ENCODE measurements around the gene BRF1.
A peak's percentile ranks its signal among the peaks of the same experiment; 100 is the strongest.

BRF1 gene

DNA sequence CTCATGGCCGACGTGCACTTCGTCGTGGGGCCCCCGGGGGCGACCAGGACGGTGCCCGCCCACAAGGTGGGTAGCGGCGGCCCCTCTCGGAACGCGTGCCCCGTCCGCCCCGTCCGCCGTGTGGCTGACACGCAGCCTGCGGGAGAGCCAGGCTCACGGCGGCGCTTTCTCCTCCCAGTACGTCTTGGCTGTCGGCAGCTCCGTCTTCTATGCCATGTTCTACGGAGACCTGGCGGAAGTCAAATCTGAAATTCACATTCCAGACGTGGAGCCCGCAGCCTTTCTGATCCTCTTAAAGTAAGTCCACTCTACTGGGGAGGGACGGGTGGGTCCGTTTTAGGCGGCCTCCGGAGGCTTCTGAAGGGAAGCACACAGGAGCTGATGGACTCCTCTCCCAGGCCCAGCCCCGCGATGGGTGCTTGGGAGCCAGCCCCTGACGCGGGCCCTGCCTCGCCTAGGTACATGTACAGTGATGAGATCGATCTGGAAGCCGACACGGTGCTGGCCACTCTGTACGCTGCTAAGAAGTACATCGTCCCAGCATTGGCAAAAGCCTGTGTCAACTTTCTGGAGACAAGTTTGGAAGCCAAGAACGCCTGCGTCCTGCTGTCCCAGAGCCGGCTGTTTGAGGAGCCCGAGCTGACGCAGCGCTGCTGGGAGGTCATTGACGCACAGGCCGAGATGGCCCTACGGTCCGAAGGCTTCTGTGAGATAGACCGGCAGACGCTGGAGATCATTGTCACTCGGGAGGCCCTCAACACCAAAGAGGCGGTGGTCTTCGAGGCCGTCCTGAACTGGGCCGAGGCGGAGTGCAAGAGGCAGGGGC lies 51.4 kb downstream of the BRF1 start:
- TF ChIP-seq TCF12 (IDR thresholded peaks at IDR 0.05; ENCODE audit: low read depth) = no peak
- TF ChIP-seq CEBPB (IDR thresholded peaks at IDR 0.05) = no peak
- TF ChIP-seq TAF1 (IDR thresholded peaks at IDR 0.05; ENCODE audit: low read depth) = no peak
- no peak for TF ChIP-seq CREB1 (IDR thresholded peaks at IDR 0.05; ENCODE audit: low read depth)
- TF ChIP-seq, protein P1, sequence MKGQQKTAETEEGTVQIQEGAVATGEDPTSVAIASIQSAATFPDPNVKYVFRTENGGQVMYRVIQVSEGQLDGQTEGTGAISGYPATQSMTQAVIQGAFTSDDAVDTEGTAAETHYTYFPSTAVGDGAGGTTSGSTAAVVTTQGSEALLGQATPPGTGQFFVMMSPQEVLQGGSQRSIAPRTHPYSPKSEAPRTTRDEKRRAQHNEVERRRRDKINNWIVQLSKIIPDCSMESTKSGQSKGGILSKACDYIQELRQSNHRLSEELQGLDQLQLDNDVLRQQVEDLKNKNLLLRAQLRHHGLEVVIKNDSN (IDR thresholded peaks at IDR 0.05) = no peak
- TF ChIP-seq RAD21 (IDR thresholded peaks at IDR 0.05; ENCODE audit: low read depth) = no peak
- TF ChIP-seq TEAD4 (IDR thresholded peaks at IDR 0.05) = no peak
- TF ChIP-seq YY1 (IDR thresholded peaks at IDR 0.05; ENCODE audit: low read depth) = no peak
- TF ChIP-seq, protein P2, sequence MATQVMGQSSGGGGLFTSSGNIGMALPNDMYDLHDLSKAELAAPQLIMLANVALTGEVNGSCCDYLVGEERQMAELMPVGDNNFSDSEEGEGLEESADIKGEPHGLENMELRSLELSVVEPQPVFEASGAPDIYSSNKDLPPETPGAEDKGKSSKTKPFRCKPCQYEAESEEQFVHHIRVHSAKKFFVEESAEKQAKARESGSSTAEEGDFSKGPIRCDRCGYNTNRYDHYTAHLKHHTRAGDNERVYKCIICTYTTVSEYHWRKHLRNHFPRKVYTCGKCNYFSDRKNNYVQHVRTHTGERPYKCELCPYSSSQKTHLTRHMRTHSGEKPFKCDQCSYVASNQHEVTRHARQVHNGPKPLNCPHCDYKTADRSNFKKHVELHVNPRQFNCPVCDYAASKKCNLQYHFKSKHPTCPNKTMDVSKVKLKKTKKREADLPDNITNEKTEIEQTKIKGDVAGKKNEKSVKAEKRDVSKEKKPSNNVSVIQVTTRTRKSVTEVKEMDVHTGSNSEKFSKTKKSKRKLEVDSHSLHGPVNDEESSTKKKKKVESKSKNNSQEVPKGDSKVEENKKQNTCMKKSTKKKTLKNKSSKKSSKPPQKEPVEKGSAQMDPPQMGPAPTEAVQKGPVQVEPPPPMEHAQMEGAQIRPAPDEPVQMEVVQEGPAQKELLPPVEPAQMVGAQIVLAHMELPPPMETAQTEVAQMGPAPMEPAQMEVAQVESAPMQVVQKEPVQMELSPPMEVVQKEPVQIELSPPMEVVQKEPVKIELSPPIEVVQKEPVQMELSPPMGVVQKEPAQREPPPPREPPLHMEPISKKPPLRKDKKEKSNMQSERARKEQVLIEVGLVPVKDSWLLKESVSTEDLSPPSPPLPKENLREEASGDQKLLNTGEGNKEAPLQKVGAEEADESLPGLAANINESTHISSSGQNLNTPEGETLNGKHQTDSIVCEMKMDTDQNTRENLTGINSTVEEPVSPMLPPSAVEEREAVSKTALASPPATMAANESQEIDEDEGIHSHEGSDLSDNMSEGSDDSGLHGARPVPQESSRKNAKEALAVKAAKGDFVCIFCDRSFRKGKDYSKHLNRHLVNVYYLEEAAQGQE (IDR thresholded peaks at IDR 0.05; ENCODE audit: low read depth) = no peak
- no peak for TF ChIP-seq FOXM1 (IDR thresholded peaks at IDR 0.05; ENCODE audit: borderline replicate concordance, low read depth)
- TF ChIP-seq ZBTB7A (IDR thresholded peaks at IDR 0.05; ENCODE audit: low read depth) = no peak
- TF ChIP-seq, protein P3, sequence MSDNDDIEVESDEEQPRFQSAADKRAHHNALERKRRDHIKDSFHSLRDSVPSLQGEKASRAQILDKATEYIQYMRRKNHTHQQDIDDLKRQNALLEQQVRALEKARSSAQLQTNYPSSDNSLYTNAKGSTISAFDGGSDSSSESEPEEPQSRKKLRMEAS (IDR thresholded peaks at IDR 0.05) = no peak

DNA sequence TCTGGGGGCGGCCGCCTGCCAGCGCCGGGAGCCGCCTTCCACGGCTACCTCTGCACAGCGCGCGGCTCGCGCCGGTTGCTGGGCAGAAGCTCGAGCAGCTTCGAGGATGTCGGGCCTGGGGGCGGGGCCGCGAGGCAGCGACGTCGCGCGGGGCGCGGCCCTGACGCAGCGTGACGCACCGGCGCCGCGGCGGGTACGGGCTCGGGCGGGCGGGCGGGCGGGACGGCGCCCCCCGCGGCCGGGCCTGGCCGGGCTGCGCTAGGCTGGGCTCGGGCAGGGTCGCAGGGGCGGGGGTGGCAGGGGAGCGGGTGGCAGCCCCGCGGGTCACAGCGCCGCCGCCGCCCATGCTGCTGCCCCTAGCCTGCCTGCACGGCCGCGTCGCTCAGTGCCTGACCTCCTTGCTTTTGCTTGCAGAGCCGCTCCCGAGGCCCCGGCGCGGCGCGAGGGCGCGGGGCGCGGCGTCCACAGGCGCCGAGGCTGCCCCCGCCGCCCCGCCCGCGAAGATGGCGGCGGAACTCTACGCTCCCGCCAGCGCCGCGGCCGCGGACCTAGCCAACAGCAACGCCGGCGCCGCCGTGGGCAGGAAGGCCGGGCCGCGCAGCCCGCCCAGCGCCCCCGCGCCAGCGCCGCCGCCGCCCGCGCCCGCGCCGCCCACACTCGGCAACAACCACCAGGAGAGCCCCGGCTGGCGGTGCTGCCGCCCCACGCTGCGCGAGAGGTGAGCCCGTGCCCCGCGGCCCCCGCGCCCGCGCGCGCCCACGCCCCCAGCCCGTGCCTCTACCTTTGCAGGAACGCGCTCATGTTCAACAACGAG lies 52.2 kb downstream of the BRF1 start, which contains the start of gene BTBD6:
BTBD6 (plus strand) TSS at position 166 of the 814 bp plus-strand sequence; CDS start at position 345, 179 bp downstream.
- TF ChIP-seq EP300 (IDR thresholded peaks at IDR 0.05; ENCODE audit: borderline replicate concordance) (no peak), TAF1 (IDR thresholded peaks at IDR 0.05; ENCODE audit: low read depth) (no peak), NFIC (IDR thresholded peaks at IDR 0.05) (no peak; the same call in 1 of the 2 replicates), RAD21 (IDR thresholded peaks at IDR 0.05; ENCODE audit: low read depth) (peak; percentile 2; the same call in 1 of the 2 replicates), EGR1 (IDR thresholded peaks at IDR 0.05) (peak; percentile 32), TEAD4 (IDR thresholded peaks at IDR 0.05) (no peak), FOXM1 (IDR thresholded peaks at IDR 0.05; ENCODE audit: borderline replicate concordance, low read depth) (no peak), CREB1 (IDR thresholded peaks at IDR 0.05; ENCODE audit: low read depth) (peak; percentile 48; the same call in 1 of the 2 replicates), ZBTB7A (IDR thresholded peaks at IDR 0.05; ENCODE audit: low read depth) (peak; percentile 47; the same call in 1 of the 2 replicates), CEBPB (IDR thresholded peaks at IDR 0.05) (no peak), TCF12 (IDR thresholded peaks at IDR 0.05; ENCODE audit: low read depth) (no peak), YY1 (IDR thresholded peaks at IDR 0.05; ENCODE audit: low read depth) (peak; percentile 75)
- TF ChIP-seq, protein P1 (IDR thresholded peaks at IDR 0.05) = no peak
- TF ChIP-seq, protein P2 (IDR thresholded peaks at IDR 0.05; ENCODE audit: low read depth) = no peak
- TF ChIP-seq, protein P3 (IDR thresholded peaks at IDR 0.05) = peak; percentile 55; the same call in 1 of the 2 replicates

DNA sequence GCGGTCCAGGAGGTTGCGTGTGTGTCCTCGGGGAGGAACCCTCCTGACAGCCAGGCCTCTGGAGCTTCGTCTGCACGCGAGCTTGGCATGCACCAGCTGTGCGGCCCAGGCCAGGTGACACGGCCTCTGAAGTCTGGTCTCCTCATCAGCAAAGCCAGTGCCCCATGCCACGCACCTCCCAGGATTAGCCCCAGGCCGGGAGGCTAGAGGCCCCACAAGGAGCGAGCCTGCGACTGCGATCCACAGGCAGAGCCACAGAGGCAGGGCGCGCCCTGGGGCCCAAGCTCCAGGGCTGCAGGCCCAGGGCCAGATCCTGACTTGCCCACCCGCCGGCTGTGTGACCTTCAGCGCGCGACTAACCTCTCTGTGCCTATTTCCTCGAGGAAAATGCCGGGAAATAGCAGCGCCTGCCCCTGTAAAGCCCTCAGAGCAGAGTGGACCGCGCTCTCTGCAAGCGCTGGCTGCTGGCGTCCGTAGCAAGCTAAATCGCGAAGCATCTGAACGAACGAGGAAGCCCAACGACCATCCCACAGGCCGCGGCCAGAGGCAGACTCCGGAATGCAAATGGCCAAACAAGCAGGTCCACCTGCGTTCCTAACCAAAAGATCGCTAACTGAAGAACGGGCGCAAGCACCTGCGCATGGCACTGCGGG lies 53.0 kb downstream of the BRF1 start:
- no peak for TF ChIP-seq TAF1 (IDR thresholded peaks at IDR 0.05; ENCODE audit: low read depth)
- TF ChIP-seq ZBTB7A (IDR thresholded peaks at IDR 0.05; ENCODE audit: low read depth) = no peak
- TF ChIP-seq EGR1 (IDR thresholded peaks at IDR 0.05) = no peak
- TF ChIP-seq TCF12 (IDR thresholded peaks at IDR 0.05; ENCODE audit: low read depth) = no peak
- TF ChIP-seq CREB1 (IDR thresholded peaks at IDR 0.05; ENCODE audit: low read depth) = no peak
- no peak for TF ChIP-seq YY1 (IDR thresholded peaks at IDR 0.05; ENCODE audit: low read depth)
- TF ChIP-seq CEBPB (IDR thresholded peaks at IDR 0.05) = no peak
- TF ChIP-seq FOXM1 (IDR thresholded peaks at IDR 0.05; ENCODE audit: borderline replicate concordance, low read depth) = no peak
- TF ChIP-seq, protein P3 (IDR thresholded peaks at IDR 0.05) = no peak
- TF ChIP-seq, protein P2 (IDR thresholded peaks at IDR 0.05; ENCODE audit: low read depth) = no peak
- no peak for TF ChIP-seq TEAD4 (IDR thresholded peaks at IDR 0.05)

Data from Ishikawa (cell line).